GM21825 (cell line): ENCODE measurements around the gene FAM110C.
"Not testable (repeated sequence)": the region's sequence is repeated elsewhere in the genome, so short reads cannot be mapped to it uniquely, and the experiment has no call there.

Experiments used
- ATAC-seq: cut with Tn5 transposase; IDR thresholded peaks from one replicate; pipeline ENCODE4 v1.9.1; 2021; ENCODE audit warnings: mild to moderate bottlenecking, moderate library complexity; ENCODE audit not compliant: unreplicated experiment

FAM110C gene

DNA sequence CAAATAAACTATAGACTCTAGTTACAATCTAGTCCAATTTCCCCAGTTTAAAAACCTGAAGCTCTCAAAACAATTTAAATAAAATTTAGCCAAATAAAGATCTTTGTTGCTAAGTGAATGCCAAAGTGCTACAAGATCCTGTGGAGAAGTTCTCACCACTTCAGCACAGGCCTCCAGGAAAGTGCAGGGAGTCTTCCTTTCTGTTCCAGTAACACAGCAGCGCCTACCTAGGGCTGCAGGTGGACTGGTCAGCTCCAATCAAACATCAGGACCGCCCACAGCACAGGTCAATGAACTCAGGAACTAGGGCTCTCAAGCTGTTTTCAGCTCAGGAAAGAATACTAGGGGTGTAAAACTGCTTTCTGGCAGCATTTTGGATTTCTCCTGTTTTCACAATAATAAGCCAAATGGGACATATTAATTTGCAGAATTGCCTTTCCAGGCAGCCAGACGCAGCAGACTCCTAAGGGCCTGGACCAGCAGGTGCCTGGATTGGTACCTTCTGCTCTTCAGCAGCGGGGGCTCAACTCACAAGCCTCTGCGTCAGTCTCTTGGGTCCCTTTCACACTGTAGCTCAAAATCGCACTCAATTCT, 1.5 kb downstream of the FAM110C start:
- no peak for ATAC-seq

DNA sequence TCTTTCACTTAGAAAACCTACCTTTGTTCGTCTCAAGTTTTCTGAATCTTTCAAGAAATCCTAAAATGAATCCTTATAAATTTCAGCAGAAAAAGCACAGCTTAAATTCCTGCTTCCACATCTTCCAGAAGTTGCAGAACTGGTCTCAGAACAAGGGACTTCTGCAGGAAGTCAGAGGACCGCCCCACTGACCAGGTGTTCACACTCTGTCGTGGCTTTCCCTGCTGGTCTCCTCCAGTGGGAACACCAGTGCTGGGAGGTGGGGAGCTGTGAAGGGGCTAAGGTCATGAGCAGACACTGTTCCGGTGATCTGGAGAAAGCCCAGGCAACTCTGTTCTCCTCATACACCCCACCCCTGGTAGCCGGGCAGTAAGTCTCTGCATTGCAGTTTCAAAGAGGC, 3.5 kb downstream of the FAM110C start:
- no peak for ATAC-seq

DNA sequence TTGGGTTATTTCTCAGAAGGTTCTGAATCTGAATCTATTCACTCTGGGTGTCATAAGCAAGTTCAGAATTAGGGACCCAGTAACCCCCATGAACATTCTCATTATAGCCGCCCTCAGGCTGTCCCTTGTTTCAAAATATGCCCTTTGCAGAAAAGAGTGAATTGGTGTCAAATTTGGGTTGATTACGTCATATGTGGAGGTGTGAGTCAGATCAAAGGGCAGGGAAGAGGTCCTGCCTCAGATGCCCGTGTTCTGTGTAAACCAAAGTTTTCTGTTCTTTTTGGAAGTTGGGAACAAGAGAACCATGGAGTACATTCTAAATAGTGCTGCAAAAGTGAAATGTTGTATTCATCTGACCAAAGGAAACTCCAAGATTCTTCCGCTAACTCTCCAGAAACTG, 5.8 kb downstream of the FAM110C start:
- ATAC-seq = no peak

DNA sequence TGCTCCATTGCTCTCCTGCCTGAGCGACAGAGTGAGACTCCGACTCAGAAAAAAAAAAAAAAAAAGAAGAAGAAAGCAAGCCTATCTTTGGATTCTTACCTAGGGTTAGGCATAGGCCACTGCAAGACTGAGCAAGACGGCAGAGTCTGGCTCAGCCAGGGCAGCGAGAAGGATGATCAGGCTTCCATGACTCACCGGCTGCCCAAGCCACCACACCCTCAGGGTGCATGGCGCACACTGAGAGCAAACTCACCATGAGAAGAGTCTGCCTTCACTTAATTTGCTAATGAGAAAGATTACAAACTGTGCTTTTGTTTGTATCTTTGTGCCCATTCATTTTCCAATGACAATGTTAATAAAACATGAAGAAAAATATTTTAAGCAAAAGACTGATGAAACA, 8.2 kb downstream of the FAM110C start:
- no peak for ATAC-seq

DNA sequence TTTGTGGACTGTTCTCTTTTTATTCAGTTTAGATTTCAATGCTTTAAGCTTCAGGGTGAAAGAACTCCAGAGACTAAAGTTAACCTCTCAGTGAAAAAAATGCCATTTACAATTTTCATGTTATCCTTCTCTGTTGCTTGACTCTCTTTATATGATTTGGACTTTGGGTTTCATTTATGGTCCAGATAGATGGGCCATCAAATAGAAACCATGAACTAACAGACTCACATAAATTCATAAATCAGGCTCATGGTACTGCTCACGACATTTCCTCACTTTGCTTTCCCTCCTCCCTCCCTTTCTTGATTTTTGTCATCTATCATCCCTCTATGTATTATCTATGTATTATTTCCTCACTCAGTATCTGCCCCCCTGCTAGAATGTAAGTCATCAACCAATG, 10.0 kb downstream of the FAM110C start:
- no peak for ATAC-seq

DNA sequence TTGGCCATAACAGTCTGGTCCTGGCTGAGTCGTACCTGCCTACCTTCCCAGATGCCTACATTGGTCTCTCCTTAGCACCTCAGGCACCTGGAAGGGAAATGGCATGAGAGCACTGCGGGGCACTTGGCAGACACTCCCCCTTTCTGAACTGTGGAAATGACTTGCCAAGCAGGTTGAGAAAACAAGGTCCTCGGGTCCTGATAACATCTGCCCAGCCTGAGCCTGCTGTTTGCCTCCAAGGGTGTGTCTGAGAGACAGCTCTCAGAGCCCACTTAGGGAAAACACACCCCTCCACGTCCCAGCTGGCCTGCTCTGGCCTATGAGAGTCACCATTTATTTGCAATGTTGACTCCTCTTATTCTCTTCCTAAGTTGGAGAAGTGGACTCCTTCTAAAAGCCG, 10.5 kb downstream of the FAM110C start:
- ATAC-seq = no peak

DNA sequence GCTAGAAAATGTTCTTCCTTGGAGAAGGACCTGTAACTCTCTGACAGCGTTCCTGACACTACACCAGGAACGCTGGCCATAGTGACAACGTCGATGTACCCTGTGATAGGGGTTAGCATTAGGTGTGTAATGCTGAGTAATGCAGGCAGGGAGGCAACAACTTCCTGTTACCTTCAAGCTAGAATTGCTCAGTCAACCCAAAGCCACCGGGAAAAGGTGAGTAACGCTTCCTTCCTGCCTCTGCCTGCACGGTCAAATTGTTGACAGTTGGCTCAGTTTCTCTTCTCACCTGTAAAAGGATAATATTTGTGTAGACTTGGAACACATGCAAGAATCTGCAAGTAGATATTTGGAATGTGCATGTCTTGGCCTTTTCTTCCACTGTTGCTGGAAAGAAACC, 12.7 kb downstream of the FAM110C start:
- ATAC-seq = no peak

DNA sequence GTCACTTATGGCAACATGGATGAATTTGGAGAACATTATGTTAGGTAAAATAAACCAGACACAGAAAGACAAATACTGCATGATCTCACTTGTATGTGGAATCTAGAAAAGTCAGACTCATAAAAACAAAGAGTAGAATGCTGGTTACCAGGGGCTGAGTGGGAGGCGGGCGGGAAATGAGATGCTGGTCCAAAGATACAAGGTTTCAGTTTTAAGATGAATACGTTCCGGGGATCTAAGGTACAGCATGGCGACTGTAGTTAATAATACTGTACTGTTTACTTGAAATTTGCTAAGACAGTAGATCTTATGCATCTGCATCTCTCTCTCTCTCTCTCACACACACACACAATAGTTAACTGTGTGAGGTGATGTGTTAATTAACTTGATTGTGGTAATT, 14.2 kb downstream of the FAM110C start:
- ATAC-seq = no peak

DNA sequence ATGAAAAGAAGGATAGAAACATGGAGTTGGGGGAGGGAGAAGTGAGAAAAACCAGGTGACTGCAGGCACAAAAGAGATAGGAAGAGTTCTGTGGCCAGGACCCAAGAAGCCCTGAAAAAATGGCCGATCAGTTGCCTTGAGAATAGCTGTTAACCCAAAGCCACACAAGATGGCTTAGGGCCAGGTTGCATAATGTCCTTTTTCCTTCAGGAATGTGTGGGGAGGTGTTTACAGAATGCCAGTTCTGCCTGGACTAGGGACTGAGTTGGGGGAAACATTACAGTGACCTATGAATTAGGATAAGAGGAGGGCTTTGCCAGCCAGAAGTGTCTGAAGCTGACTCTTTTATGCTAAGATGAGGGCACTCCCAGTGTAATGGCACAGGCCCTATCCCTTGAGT, 17.1 kb downstream of the FAM110C start:
- ATAC-seq = no peak

DNA sequence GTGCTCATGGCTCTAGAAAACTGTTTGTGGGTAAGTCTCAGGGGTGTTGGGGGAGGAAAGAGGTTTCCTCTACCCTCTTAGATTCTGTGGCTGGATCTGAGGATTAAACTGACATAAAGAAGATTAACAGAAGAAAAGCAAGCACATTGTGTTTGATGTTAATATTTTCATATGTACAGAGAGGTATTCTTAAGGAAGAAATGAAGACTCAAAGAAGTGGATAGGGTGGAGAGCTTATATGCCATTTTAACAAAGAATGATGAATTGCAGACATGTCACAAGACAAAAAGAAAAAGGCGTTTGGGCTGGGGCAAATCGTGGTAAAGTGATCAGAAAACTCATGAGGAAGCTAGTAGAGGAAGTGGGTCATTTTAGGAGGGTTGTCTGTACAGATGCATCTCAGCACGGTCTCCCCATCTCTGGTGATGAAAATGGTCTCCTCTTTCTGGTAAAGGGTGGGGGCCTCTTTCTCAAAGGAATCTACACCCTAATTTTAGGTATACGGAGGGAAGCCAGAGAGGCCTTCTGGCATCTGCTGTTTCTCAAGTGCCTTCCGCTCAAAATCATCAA, 17.8 kb downstream of the FAM110C start:
- no peak for ATAC-seq

DNA sequence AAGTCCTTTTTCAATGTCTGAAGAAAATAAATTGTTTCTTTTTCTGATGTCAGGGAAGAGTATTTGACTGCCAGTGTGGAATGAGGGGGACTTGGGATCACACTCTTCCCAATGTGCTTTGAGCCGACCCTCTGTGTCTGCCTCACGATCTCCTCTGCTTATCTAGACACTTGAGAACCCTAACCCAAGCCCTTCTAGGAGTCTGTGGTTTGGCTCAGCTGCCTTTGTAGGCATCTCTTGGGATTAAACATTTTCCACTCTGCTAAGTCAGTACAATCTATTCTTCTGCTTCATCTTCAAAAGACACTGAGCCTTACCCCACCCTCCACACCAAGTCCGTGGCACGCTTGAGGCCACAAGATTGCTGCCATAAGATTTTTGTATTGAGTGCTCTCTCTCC, 19.4 kb downstream of the FAM110C start:
- ATAC-seq = no peak

DNA sequence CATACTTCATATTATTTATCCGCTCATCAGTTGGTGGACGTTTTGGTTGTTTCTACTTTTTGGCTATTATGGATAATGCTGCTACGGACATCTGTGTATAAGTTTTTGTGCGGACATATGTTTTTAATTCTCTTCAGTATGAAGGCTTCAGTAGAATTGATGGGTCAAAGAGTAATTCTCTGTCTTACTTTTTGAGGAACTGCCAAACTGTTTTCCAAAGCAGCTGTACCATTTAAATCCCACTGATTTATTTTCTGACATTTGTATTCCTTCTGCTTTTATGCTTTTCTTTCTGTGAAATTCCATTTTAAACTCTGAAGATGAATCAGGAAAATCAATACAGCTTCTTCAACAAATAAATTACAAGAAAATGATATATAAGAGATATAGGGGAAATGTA, 20.8 kb downstream of the FAM110C start:
- ATAC-seq = no peak

DNA sequence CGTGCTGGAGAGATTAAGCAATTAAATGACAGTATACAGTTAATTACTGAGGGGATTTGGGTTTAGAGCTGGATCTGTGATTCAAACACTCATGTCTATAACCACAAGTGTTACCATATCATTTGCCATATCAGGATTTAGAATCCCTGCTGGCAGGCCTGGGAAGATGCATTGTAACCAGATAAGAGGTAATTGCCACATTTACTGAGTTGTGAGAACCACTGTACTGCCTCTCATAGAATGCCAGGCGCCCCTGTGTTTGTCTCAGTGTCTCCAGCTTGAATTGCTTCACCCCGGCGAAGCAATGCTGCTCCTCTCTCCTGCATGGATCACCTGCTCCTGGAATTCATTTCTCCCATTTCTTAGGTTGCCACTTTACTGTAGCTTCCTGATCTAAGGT, 21.7 kb downstream of the FAM110C start:
- not testable (repeated sequence) for ATAC-seq

DNA sequence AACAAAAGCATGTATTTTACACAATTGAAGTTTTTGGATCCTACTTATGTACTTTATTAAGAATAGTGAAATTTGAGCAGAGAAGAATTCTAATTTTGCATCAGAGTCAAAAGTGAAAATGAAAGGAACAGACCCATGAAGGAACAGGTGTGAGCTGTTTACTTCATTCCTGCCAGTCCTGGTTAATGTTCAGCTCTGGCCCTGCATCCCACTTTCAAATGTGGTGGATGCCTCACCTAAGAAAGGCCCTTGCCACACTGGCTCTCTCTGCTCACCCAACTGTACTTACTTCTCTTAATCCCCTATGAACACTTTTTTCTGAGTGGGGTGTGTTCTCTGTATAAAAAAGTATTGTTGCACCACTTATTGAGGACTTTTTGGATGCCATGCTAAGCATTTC, 22.2 kb downstream of the FAM110C start:
- ATAC-seq = peak; percentile 97

DNA sequence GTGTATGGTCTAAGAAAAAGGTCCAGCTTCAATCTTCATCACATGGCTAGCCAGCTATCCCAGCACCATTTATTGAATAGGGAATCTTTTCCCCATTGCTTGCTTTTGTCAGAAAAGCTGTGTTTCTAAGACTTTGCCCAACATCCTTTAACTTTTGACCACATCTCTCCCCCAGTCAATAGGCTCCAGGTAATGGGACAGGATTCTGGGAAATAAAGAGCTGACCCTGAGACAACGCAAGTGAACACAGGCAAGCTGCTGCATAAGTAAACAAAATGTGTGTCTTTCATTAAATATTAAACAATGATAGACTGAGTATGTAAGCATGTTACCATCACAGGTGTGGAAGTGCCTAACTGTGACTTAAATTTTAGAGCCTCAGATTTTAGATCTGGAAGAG, 23.0 kb downstream of the FAM110C start:
- ATAC-seq = no peak

DNA sequence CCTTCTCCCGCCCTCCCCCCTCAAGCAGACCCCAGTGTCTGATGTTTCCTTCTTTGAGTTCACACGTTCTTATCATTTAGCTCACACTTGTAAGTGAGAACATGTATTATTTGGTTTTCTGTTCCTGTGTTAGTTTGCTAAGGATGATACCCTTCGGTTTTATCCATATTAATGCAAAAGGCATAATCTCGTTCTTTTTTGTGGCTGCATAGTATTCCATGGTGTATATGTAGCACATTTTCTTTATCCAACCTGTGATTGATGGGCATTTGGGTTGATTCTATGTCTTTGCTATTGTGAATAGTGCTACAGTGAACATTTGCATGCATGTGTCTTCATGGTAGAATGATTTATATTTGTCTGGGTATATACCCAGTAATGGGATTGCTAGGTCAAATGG, 24.1 kb downstream of the FAM110C start:
- ATAC-seq = not testable (repeated sequence)

DNA sequence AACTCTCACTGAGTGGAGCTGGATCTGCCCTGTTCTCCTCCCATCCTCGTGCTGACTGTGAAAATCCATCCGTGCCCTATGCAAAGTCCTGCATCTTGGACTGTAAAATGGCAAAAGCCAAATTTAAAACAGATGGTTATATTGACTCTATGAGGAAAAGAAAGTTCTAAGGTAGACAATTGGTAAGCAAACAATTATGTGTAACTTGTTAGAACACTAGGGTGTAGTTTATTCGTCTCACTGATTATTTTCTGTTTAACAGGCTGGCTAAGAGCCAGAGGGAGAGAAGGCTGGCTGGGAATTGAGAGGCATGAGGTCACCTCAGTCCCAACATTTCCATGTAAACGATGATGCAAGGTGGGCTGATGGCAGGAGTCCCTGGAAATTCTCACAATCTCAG, 26.0 kb downstream of the FAM110C start:
- ATAC-seq = not testable (repeated sequence)

DNA sequence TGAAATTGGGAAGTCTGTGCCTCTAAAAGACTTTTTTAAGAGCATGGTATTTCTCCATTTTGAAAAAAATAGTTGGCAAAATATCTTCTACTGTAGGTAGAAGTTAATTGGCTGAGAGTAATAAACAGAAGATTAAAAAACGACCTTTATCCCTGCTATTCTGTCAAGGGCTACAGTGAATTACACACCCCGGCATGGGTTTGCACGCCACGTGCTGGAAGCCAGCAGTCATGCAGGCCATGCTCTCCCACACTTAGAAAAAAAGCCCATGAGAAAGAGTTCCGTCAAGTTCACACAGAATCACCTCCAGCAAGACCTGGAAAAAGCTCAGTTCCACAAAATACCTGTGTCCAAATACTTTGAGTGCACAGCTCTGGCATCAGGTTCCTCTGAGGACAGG, 26.8 kb downstream of the FAM110C start:
- no peak for ATAC-seq

DNA sequence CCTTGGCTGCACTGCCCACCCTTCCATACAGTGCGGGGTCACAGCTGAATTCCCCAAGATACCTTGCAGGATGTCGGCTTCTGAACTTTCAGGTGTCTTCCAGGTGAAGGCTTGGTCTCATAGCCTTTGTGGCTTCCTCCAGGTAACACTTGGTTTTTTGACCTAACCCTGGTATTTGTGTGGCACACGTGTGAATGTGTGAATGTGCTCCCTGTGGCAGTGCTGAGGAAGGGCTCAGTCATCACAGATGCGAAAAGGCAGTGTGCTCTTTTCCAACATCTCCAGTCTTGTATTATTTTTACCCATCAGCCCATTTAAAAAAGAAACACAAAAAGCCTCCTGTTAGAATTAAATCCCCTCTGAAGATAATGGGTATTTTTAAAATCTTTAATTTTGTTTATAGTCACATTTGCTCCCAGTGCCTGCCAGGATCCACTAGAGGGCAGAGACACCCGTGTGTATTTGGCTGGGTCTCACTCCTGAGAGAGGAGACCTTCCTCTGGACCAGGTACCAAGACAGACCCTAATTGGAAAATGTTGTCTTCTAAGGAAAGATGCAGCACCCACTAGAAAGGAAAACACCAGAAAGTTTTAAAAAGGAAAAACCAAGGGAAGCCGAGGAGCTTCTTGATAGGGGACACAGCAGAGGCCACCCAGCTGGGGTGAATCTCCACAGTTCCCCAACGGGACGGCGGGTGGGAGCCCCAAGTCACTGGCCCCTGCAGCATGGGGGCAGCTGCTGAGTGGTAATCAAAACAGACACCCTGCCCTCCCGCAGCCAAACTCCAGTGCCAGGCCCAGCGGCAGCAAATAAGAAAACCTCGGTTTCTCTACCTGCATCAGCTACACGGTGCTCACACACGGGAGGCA, 27.7 kb downstream of the FAM110C start:
- no peak for ATAC-seq

DNA sequence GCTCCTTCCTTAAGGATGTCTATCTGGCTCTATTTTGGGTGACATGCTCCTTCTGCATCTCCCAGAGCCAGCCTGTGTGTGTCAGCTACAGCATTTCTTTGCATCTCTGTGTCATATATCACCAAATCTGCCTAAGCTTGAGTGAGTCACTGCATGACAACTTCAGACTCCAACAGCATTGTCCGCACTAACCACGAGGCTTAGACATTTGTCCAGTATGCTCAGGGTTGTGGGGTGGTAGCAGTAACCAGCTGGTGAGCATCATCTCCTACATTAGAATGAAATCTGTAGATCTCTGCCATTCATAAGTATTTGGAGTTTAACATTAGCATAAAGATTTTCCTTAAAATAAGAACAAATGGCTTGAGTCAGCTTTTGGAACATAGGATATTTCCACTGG, 30.4 kb downstream of the FAM110C start:
- ATAC-seq = not testable (repeated sequence)

DNA sequence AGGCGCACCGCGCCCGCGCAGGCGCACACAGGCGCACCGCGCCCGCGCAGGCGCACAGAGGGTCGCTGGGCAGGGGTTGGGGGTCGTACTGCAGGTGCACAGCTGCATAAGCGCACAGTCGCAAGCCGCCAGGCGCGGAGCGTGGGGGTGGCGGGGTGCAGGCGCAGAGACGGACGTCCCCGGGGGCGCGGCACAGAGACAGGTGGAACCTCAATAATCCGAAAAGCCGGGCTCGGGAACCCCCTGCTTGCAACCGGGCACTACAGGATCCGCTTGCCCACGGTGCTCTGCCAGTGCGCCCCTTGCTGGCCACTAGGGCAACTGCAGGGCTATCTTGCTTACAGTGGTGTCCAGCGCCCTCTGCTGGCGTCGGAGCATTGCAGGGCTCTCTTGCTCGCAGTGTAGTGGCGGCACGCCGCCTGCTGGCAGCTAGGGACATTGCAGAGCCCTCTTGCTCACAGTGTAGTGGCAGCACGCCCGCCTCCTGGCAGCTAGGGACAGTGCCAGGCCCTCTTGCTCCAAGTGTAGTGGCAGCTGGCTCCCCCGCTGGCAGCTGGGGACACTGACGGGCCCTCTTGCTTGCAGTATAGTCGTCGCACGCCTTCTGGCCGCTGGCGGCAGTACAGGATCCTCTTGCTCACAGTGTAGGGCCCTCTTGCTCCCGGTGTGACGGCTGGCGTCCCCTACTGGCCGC, 34.9 kb downstream of the FAM110C start:
- ATAC-seq = peak; percentile 88
